IMR-90 (cell line): Measurements from ENCODE around the gene PPP1R14B. TPM values are rescaled to one million over a fixed set of nuclear protein-coding genes. Genes with fewer than 3 reads are reported as not detected.

ENCODE experiments used
- ATAC-seq: fragments of 200-7000 bp; cut with Tn5 transposase; 2 replicates; pipeline ENCODE4 v1.9.1; 2020; ENCODE audit warnings: low read depth, mild to moderate bottlenecking, moderate library complexity
- BruUV-seq: library from RNA; stranded (reverse); fragments of 400-500 nt; replicated peaks from 2 replicates; lab custom pipeline; 2021; lab: Mats Ljungman, UMichigan
- CTCF ChIA-PET: fragments of 300-600 bp; formaldehyde crosslinking; extraction: SDS; loops from one replicate; lab custom pipeline; 2021; ENCODE audit warnings: antibody characterized with exemption; lab: Yijun Ruan, JAX
- POLR2A ChIA-PET: fragments of 300-600 bp; sonication (Branson Sonifier 250); formaldehyde crosslinking; loops from one replicate; lab custom pipeline; 2022; ENCODE audit warnings: antibody characterized with exemption; ENCODE audit not compliant: unreplicated experiment; lab: Charles Lee
- DNase-seq: peaks from one replicate; pipeline ENCODE4 v3.0.0; 2013
- H2AFZ ChIP-seq: replicated peaks from 2 replicates; pipeline ENCODE3; 2013; ENCODE audit warnings: low read length, mild to moderate bottlenecking; ENCODE audit not compliant: poor library complexity
- H2AK5ac ChIP-seq: 2 replicates; pipeline ENCODE4 v1.6.1; 2013; ENCODE audit warnings: low read depth, low read length, inconsistent platforms
- H2AK9ac ChIP-seq: replicated peaks from 2 replicates; pipeline ENCODE3; 2013; ENCODE audit warnings: mild to moderate bottlenecking, low read depth, low read length, moderate library complexity; ENCODE audit not compliant: poor library complexity
- H2BK120ac ChIP-seq: 2 replicates; pipeline ENCODE4 v1.6.1; 2013; ENCODE audit warnings: low read depth, low read length, inconsistent platforms
- H2BK15ac ChIP-seq: 3 replicates; pipeline ENCODE4 v1.6.1; 2013; ENCODE audit warnings: low read depth, low read length, inconsistent platforms
- H2BK20ac ChIP-seq: 2 replicates; pipeline ENCODE4 v1.6.1; 2013; ENCODE audit warnings: low read depth, mild to moderate bottlenecking, inconsistent platforms, low read length, moderate library complexity
- H2BK5ac ChIP-seq: 2 replicates; pipeline ENCODE4 v1.6.1; 2013; ENCODE audit warnings: mild to moderate bottlenecking, low read depth, low read length, inconsistent platforms; ENCODE audit not compliant: poor library complexity, severe bottlenecking
- H3K14ac ChIP-seq: replicated peaks from 2 replicates; pipeline ENCODE4 v1.6.1; 2013; ENCODE audit warnings: low read depth, low read length, inconsistent platforms
- H3K18ac ChIP-seq: 2 replicates; pipeline ENCODE4 v1.6.1; 2013; ENCODE audit warnings: low read depth, low read length, control low read depth
- H3K23ac ChIP-seq: 2 replicates; pipeline ENCODE4 v1.6.1; 2013; ENCODE audit warnings: low read depth, low read length, inconsistent platforms
- H3K27ac ChIP-seq: 2 replicates; pipeline ENCODE4 v1.5.1; 2013; ENCODE audit warnings: mild to moderate bottlenecking, control low read depth, low read length; ENCODE audit not compliant: insufficient read depth
- H3K27me3 ChIP-seq: 2 replicates; pipeline ENCODE4 v1.6.1; 2013; ENCODE audit warnings: low read length; ENCODE audit not compliant: control insufficient read depth, insufficient read depth
- H3K36me3 ChIP-seq: 2 replicates; pipeline ENCODE4 v1.6.1; 2013; ENCODE audit warnings: low read length, mixed read lengths; ENCODE audit not compliant: control insufficient read depth, insufficient read depth
- H3K4ac ChIP-seq: 2 replicates; pipeline ENCODE4 v1.6.1; 2013; ENCODE audit warnings: low read depth, low read length, inconsistent platforms
- H3K4me1 ChIP-seq: 2 replicates; pipeline ENCODE4 v1.6.1; 2013; ENCODE audit warnings: low read length, mixed read lengths; ENCODE audit not compliant: control insufficient read depth, insufficient read depth
- H3K4me2 ChIP-seq: 2 replicates; pipeline ENCODE4 v1.6.1; 2013; ENCODE audit warnings: low read depth, mild to moderate bottlenecking, control low read depth, low read length, moderate library complexity
- H3K4me3 ChIP-seq: 2 replicates; pipeline ENCODE4 v1.5.1; 2013; ENCODE audit warnings: low read depth, mild to moderate bottlenecking, control low read depth, low read length, moderate library complexity; ENCODE audit not compliant: insufficient read depth
- H3K56ac ChIP-seq: 2 replicates; pipeline ENCODE4 v1.6.1; 2013; ENCODE audit warnings: low read length, inconsistent platforms; ENCODE audit not compliant: insufficient read depth; ENCODE audit errors: extremely low read depth
- H3K79me1 ChIP-seq, 2 experiments: 2 replicates each; pipeline ENCODE4 v1.6.1; 2013; ENCODE audit warnings: low read length in 2 of 2, inconsistent platforms in 1 of 2, low read depth in 1 of 2
- H3K9ac ChIP-seq: 2 replicates; pipeline ENCODE4 v1.6.1; 2013; ENCODE audit warnings: low read depth, low read length, control low read depth
- H3K9me1 ChIP-seq: 2 replicates; pipeline ENCODE4 v1.6.1; 2013; ENCODE audit warnings: low read length, inconsistent platforms; ENCODE audit not compliant: insufficient read depth
- H3K9me3 ChIP-seq: 2 replicates; pipeline ENCODE4 v1.6.1; 2013; ENCODE audit warnings: low read length; ENCODE audit not compliant: control insufficient read depth, insufficient read depth
- H4K20me1 ChIP-seq: 2 replicates; pipeline ENCODE4 v1.6.1; 2013; ENCODE audit warnings: low read length, inconsistent platforms; ENCODE audit not compliant: insufficient read depth
- H4K5ac ChIP-seq: 2 replicates; pipeline ENCODE4 v1.6.1; 2013; ENCODE audit warnings: mild to moderate bottlenecking, low read depth, low read length, control low read depth
- H4K8ac ChIP-seq, 2 experiments: 2 replicates each; pipeline ENCODE4 v1.6.1; 2013; ENCODE audit warnings: low read depth in 2 of 2, low read length in 2 of 2, control low read depth in 1 of 2, inconsistent platforms in 1 of 2
- H4K91ac ChIP-seq: 2 replicates; pipeline ENCODE4 v1.6.1; 2013; ENCODE audit warnings: low read depth, low read length, inconsistent platforms; ENCODE audit not compliant: insufficient read depth
- BHLHE40 ChIP-seq: fragments of 150-350 bp; IDR thresholded peaks from 2 replicates; pipeline ENCODE4 v1.6.1; 2016; ENCODE audit warnings: mild to moderate bottlenecking, low read depth, low read length
- CEBPB ChIP-seq: IDR thresholded peaks from 2 replicates; pipeline ENCODE4 v1.6.1; 2012; ENCODE audit warnings: low read depth, low read length, improper control_type of control experiment
- CHD1 ChIP-seq: IDR thresholded peaks from 2 replicates; pipeline ENCODE4 v1.6.1; 2012; ENCODE audit warnings: low read depth, low read length, improper control_type of control experiment
- FOS ChIP-seq: fragments of 150-350 bp; IDR thresholded peaks from 2 replicates; pipeline ENCODE4 v1.6.1; 2016; ENCODE audit warnings: low read depth, low read length
- MAFK ChIP-seq: IDR thresholded peaks from 2 replicates; pipeline ENCODE4 v1.6.1; 2012; ENCODE audit warnings: low read depth, low read length, improper control_type of control experiment
- MAZ ChIP-seq: IDR thresholded peaks from 2 replicates; pipeline ENCODE4 v1.6.1; 2012; ENCODE audit warnings: low read depth, mild to moderate bottlenecking, low read length, improper control_type of control experiment, moderate library complexity, borderline replicate concordance
- MXI1 ChIP-seq: IDR thresholded peaks from 2 replicates; pipeline ENCODE4 v1.6.1; 2012; ENCODE audit warnings: low read depth, mild to moderate bottlenecking, low read length, moderate library complexity, borderline replicate concordance
- POLR2A ChIP-seq: IDR thresholded peaks from 2 replicates; pipeline ENCODE4 v1.6.1; 2012; ENCODE audit warnings: mild to moderate bottlenecking, low read depth, low read length
- RAD21 ChIP-seq: IDR thresholded peaks from 2 replicates; pipeline ENCODE4 v1.6.1; 2012; ENCODE audit warnings: low read length, improper control_type of control experiment
- RCOR1 ChIP-seq: IDR thresholded peaks from 2 replicates; pipeline ENCODE4 v1.6.1; 2012; ENCODE audit warnings: mild to moderate bottlenecking, low read length, improper control_type of control experiment; ENCODE audit not compliant: insufficient replicate concordance
- SMC3 ChIP-seq: fragments of 150-350 bp; IDR thresholded peaks from 2 replicates; pipeline ENCODE4 v1.6.1; 2016; ENCODE audit warnings: low read depth, mild to moderate bottlenecking, antibody characterized with exemption, low read length, moderate library complexity
- USF2 ChIP-seq: fragments of 150-350 bp; IDR thresholded peaks from 2 replicates; pipeline ENCODE4 v1.6.1; 2017; ENCODE audit warnings: mild to moderate bottlenecking, antibody characterized with exemption, low read length, low read depth
- WGBS, 2 experiments: methylation state at CpG; one replicate each; pipeline versions ENCODE4 v1.1.5 to v1.1.7; 2013; ENCODE audit warnings: missing lambda C conversion rate in 2 of 2; ENCODE audit not compliant: insufficient read length in 1 of 2; ENCODE audit errors: extremely low coverage in 2 of 2; 5-methylcytosine and 5-hydroxymethylcytosine counted together
- dilution Hi-C: fragments of 300-500 bp; cut with HindIII; formaldehyde crosslinking; loops from one replicate; pipeline ENCODE4 v1.14.3; 2018; ENCODE audit warnings: low sequenced_read_pairs; ENCODE audit not compliant: unreplicated experiment
- in situ Hi-C: fragments of 300-500 bp; cut with MboI; formaldehyde crosslinking; loops from 3 replicates; pipeline ENCODE4 v1.14.3; 2019; ENCODE audit warnings: low sequenced_read_pairs, inconsistent platforms, mixed read lengths
- intact Hi-C: fragments of 100-400 bp; cut with micrococcal nuclease; formaldehyde crosslinking; loops from 2 replicates; pipeline ENCODE4 v1.10.0; 2022
- polyA plus RNA-seq, 3 experiments: library from polyadenylated mRNA; depleted of rRNA; stranded (reverse); fragments of >200 nt; gene quantifications; 2 replicates each; pipeline ENCODE4 v1.2.3, GENCODE V29; 2012; ENCODE audit warnings: low replicate concordance in 1 of 3
- total RNA-seq: library from RNA; depleted of rRNA; stranded (reverse); fragments of >200 nt; gene quantifications from 2 replicates; pipeline ENCODE4 v1.2.3, GENCODE V29; 2012
- TF ChIP-seq, protein P1 (sequence below): fragments of 150-350 bp; IDR thresholded peaks from 2 replicates; pipeline ENCODE4 v1.6.1; 2016; ENCODE audit warnings: low read depth, mild to moderate bottlenecking, low read length, moderate library complexity, borderline replicate concordance
- TF ChIP-seq, protein P2 (sequence below): conservative IDR thresholded peaks from 2 replicates; pipeline ENCODE4 v1.5.1; 2012; ENCODE audit warnings: mild to moderate bottlenecking, low read depth, low read length, improper control_type of control experiment

The PPP1R14B gene
- total and polyA plus RNA-seq, 2 of the 4 experiments (the other 2 are of a cell fraction) = 176 to 257 TPM

DNA sequence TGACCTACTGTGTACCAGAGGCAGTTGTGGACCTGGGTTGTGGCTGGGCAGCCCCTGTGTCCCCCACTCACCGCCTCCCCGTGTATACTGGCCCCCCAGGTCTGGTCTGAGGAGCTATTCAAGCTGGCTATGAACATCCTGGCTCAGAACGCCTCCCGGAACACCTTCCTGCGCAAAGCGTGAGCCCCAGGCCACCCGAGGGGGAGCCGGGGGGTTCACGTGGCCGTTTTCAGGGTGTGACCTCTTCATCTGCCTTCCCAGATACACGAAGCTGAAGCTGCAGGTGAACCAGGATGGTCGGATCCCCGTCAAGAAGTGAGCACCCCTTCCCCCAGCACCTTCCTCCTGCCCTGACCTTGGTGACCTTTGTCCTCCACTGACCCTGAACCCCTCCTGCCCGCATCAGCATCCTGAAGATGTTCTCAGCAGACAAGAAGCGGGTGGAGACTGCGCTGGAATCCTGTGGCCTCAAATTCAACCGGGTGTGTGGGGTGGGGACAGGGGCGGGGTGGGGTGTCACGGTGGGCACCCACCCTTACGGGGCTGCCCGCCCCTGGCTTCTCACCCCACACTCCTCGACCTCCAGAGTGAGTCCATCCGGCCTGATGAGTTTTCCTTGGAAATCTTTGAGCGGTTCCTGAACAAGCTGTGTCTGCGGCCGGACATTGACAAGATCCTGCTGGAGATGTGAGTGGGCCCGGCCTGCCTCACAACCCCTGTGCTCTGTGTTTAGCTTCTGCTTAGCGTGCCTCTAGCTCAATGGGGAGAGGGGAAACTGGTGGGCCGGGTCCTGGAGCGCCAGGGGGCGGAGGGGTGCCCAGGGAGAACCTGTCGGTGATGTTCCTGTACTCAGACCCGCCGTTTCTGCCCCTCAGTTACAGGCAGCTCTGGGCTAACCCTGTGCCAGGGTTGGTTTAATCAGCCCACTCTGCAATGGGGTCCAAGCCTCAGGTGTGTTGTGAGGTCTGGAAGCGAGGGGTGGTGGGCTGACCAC, 8.7 kb upstream of the PPP1R14B start:
- ATAC-seq (no peak), DNase-seq (no peak)
- Histone ChIP-seq H3K23ac (no peak overlapping the region), H3K4ac (no peak overlapping the region), H4K20me1 (peaks cover 5% of the 10 kb centered on the region; the same call in 1 of the 2 replicates), H3K79me1 (peaks cover 14 to 75% of the 10 kb centered on the region in 2 experiments), H2BK120ac (no peak overlapping the region), H3K4me2 (no peak overlapping the region), H3K9me3 (no peaks in the 10 kb centered on the region), H2AFZ (no peak overlapping the region), H3K9me1 (no peaks in the 10 kb centered on the region), H3K56ac (no peak overlapping the region), H3K14ac (no peak overlapping the region), H4K8ac (no peak overlapping the region), H3K27me3 (no peaks in the 10 kb centered on the region), H3K18ac (no peak overlapping the region), H2BK15ac (no peak overlapping the region), H4K91ac (no peak overlapping the region), H3K4me3 (no peak overlapping the region), H3K36me3 (peaks cover 44% of the 10 kb centered on the region), H2BK20ac (no peak overlapping the region), H3K4me1 (peaks cover 10% of the 10 kb centered on the region), H4K5ac (no peak overlapping the region), H2BK5ac (no peak overlapping the region), H2AK9ac (no peak overlapping the region), H3K9ac (no peak overlapping the region), H2AK5ac (no peak overlapping the region), H3K27ac (no peak overlapping the region)
- no TSS peak for BruUV-seq
- in situ Hi-C loops (no loop called here), dilution Hi-C loops (no loop called here), intact Hi-C loops (no loop called here)
- CTCF ChIA-PET = interaction anchor here (0.6 kb wide), 1 partner anchor 553 kb away, joined by 3 read pairs; no protein-coding TSS in a partner anchor
- WGBS, 2 experiments = 90% methylated on average over 8 of the region's 35 CpGs; no CpG with 5 or more reads in 1 of the 2 experiments
- POLR2A ChIA-PET = no interaction called here
- TF ChIP-seq, protein P1, sequence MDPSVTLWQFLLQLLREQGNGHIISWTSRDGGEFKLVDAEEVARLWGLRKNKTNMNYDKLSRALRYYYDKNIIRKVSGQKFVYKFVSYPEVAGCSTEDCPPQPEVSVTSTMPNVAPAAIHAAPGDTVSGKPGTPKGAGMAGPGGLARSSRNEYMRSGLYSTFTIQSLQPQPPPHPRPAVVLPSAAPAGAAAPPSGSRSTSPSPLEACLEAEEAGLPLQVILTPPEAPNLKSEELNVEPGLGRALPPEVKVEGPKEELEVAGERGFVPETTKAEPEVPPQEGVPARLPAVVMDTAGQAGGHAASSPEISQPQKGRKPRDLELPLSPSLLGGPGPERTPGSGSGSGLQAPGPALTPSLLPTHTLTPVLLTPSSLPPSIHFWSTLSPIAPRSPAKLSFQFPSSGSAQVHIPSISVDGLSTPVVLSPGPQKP = no peak
- no peak for TF ChIP-seq MAZ
- no peak for TF ChIP-seq MXI1
- TF ChIP-seq MAFK = no peak
- TF ChIP-seq, protein P2, sequence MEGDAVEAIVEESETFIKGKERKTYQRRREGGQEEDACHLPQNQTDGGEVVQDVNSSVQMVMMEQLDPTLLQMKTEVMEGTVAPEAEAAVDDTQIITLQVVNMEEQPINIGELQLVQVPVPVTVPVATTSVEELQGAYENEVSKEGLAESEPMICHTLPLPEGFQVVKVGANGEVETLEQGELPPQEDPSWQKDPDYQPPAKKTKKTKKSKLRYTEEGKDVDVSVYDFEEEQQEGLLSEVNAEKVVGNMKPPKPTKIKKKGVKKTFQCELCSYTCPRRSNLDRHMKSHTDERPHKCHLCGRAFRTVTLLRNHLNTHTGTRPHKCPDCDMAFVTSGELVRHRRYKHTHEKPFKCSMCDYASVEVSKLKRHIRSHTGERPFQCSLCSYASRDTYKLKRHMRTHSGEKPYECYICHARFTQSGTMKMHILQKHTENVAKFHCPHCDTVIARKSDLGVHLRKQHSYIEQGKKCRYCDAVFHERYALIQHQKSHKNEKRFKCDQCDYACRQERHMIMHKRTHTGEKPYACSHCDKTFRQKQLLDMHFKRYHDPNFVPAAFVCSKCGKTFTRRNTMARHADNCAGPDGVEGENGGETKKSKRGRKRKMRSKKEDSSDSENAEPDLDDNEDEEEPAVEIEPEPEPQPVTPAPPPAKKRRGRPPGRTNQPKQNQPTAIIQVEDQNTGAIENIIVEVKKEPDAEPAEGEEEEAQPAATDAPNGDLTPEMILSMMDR = no peak
- no peak for TF ChIP-seq FOS
- TF ChIP-seq BHLHE40 = no peak
- TF ChIP-seq USF2 = no peak
- TF ChIP-seq CHD1 = no peak
- TF ChIP-seq CEBPB = no peak
- no peak for TF ChIP-seq SMC3
- no peak for TF ChIP-seq RCOR1
- no peak for TF ChIP-seq RAD21
- no peak for TF ChIP-seq POLR2A
